Endometrium (tissue), 2 donors: ENCODE measurements around the gene TMEM239.
"Not testable (repeated sequence)": the region's sequence is repeated elsewhere in the genome, so short reads cannot be mapped to it uniquely, and the experiment has no call there.

Experiments used
- FAIRE-seq: peaks from 2 replicates; lab custom pipeline; 2012; peaks lifted over from hg19 to GRCh38; lab: Jason Lieb, UNC
- donor health status: control.
- donor health status: control.

Gene TMEM239

DNA sequence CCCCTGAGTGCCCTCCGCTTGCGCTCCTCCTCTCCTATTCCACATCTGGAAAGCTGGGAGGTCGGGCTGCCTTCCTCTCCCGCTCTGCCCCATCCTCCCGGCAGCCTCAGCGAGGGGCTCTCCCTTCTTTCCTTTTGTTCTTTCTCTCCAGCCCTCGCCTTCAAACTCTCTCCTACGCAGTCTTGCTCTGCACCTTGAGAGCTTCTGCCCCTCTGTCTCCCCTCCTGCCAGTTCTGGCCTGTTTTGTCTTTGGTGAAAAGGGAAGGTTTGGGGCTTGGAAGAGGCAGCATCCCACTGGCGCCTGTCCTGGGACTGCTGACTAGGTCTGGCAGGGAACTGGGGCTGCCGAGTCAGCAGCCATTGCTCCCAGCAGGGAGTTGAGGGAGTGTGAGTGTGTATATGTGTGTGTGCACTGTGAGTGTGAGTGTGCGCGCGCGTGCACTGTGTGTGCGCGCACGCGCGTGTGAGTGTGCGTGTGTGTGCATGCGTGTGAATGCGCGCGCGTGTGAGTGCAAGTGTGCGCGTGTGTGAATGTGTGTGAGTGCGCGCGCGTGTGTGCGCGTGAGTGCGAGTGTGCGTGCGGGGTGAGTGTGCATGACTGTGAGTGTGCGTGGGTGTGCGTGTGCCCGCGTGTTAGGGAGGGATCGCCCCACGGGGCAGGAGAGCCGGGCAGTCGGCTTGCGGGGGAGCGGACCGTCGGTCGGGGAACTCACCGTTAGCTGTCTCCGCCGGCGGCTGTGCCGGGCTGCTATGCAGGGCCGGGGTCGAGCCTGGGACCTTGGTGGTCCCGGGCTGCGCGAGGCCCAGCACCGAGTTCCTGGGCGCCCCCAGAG lies 16.3 kb upstream of the TMEM239 start:
- no peak for FAIRE-seq

DNA sequence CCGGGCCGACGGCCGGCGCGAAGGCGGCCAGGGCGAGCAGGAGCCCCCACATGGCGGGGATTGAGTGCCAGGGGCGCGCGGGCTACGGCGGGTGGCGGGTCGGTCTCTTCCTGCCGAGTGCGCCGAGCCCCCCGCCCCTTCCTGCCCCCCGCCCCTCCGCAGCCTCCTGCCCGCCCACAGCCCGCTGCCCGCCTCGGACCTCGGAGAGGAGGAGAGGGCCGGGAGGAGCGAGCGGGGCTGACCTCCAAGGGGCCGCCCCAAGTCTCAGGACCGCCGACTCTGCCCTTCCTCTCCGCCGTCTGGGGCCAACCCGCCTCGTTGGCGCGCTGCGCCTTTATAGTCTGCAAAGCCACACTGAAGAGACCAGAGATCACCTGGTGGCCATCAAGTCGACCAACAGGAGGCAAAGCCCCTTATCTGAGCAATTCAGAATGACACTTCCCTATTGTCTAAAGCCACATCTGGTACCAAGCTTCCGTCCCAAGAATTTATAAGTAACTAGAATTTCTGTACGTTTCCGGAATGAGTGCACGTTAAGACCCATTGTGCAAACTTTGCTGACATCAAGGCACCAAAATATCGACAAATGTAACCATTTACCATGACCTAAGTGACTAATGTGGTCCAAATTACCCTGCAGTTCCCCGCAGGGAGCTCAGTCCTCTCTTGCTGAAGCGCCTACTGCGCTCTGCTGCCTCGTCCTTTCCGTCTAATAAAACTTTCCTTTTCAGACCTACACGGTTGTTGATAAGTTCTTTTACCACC lies 15.5 kb upstream of the TMEM239 start, which contains the start of gene CPXM1:
Gene CPXM1, minus strand, starts transcription at position 107 of the 765 bp plus-strand sequence. Its CDS starts 55 bp downstream, at position 52.
- no peak for FAIRE-seq

DNA sequence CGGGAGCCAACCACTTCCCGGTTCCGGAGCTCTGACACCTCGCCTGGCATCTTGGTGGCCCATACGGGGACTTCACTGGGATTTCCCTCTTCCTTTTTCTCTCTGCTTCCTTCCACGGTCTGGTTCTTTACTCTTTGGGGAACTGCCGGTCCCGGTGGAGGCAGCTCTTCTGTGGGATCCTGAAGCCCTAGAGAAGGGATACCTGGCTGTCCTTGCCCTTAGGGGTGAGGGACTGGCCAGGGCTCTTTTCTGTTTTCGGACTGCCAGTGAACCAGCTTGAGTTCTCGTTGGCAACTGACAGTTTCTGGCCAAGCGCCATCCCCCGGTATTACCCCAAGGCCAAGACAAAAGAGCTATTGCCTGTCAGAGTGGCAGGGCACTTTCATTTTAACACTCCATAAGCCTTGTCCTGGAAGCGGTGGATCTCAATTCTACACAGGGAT lies 14.9 kb upstream of the TMEM239 start:
- no peak for FAIRE-seq

DNA sequence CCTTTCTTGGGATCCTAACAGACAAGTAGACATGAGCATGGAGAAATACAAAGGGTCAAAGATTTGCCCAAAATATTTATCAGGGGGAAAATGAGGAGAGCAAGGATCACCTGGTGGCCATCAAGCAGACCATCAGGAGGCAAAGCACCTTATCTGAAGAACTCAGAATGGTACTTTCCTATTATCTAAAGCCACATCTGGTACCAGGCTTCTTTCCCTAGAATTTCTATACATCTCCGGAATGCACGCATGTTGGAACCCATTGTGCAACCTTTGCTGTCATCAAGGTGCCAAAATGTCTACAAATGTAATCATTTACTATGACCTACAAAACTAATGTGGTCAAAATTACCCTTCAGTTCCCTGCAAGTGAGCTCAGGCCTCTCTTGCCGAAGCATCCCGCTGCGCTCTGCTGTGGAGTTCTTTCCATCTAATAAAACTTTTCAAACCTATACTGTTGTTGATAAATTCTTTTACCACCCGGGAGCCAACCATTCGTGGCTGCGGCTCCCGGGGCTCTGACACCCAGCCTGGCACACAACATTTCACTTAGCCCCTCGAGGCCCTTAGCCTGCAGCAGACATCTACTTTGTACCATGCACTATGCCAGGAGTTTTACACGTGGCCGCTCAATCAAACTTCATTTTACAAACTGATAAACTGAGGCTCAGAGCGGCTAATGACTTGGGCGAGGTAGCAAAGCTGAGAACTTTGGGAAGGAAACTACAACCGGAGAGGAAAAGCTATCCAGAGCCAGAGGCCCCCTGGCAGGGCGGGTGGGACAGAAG lies 11.9 kb upstream of the TMEM239 start:
- FAIRE-seq = no peak

DNA sequence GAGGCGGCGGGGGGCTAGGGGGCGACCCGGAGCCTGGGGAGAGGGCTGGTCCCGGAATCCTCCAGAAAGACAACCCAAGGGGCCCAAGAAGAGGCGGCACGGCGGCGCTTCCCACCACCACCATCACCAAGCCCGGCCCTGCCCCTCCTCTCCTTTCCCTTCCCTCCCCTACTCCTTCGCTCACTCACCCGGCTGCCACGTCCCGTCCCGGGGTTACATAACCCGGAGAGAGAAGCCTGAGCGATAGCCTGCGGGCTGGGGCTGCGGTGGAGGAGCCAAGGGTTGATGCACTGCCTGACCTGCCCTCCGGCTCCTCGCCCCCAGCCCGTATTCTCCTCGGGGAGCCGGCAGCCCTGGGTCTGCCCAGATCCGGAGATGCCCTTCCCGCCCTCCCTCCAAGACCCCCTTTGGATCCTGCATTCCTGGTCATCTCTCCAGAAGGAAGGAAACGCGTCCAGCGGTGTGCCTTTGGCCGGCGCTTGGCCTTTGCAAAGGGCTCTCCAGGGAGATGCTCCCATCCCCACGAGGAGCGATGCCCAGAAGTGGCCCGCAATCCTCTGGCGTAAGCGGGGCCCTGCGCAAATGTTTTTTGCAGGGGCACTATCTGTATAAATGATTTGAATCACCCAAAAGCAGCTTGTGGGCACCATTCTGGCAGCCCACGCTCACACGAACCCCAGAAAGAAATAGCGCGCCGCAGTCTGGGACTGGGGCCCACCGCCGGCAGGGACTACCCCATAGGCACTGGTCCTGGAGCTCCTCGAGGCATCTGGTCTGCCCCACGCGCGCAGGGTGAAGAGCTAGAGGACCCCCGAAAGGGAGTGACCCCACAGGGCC lies 11.1 kb upstream of the TMEM239 start:
- no peak for FAIRE-seq

DNA sequence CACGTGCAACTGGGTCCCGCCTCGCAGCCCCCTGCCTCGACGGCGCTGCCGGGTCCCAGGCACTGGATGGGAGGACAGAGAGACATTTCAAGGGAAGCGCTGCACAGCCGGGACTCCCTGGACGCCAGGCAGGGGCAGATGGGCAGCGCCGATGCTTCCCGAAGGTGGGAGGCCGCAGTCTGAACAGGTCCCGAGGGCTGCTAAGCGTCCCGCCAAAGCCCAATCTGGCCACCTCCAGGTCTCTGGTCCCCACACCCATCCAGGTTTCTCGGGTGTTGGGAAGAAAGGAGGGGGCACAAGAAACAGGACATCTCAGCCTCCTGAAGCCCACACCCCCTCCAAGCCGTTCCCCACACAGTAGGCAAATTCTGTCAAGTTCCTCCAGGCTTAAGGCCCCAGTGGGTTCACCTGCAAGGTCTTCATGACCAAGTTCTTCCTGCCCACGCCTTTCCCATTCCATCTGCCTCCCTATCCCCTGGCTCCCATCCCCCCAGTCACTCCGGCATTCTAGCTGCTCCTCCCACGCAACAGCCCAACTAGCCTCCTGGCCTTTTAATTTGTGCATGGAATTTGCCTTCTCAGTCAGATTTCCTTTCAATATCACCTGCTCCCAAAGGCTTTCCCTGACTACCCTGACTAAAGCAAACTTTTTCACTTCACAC lies 10.3 kb upstream of the TMEM239 start:
- no peak for FAIRE-seq

DNA sequence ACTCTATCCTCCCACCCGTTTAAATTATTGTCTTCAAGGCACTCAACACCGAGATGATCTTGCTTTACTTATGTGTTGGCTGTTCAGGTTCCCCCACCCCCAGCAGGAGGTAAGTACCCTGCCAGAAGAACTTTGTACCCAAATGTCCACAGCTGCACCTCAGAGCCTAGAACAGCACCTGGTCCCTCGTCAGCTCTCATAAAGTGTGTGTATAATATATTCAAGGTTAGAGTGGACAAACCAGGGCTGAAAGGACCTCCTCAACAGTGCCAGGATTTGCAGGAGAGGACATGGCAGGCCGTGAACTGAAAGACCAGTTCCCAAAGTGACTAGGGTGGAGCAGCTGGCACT lies 9.8 kb upstream of the TMEM239 start:
- no peak for FAIRE-seq

DNA sequence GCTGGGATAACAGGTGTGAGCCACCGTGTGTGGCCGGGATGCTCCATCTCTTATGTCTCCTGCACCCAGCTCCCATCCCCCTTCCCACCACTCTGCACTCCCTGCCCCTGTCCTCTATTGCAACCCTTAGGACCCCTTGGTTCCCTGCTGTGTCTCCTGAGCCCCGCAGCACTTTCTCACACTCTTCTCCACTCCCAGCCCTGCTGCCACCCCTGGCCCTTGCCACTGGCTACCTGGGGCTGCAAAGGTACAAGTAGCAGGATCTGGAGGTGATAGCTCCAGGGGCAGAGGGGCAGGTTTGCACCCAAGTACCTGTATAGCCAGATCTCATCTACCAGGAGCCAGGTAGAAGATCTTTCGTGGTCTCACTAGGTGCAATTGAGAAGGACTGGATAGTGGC lies 9.1 kb upstream of the TMEM239 start:
- FAIRE-seq = no peak

DNA sequence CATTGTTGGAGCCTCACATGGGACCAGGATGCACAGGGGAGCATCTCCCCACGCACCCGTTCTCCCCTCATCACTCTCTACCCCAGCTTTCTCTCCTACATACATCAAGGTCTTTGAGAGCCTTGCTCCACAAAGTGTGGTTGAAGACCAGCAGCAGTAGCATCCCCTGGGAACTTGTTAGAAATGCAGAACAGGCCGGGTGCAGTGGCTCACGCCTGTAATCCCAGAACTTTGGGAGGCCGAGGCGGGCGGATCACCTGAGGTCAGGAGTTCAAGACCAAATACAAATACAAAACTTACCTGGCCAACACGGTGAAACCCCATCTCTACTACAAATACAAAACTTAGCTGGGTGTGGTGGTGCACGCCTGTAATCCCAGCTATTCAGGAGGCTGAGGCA lies 8.2 kb upstream of the TMEM239 start:
- not testable (repeated sequence) for FAIRE-seq

DNA sequence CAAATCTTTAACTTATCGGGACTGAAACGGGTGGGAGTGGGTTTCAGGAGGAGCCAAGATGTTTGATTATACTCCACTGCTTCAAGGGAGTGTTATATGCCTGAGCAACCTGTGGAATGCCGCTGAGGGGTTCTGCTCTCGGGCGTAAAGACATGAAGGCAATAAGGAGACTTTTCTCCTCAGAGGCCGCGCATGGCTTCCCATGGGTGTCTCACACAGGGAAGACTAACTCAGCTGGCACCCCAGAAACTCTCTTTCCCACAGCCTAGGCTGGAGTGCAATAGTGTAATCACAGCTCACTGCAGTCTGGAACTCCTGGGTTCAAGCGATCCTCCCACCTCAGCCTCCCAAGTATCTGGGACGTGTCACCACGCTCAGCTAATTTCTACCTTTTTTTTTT lies 6.5 kb upstream of the TMEM239 start:
- no peak for FAIRE-seq

DNA sequence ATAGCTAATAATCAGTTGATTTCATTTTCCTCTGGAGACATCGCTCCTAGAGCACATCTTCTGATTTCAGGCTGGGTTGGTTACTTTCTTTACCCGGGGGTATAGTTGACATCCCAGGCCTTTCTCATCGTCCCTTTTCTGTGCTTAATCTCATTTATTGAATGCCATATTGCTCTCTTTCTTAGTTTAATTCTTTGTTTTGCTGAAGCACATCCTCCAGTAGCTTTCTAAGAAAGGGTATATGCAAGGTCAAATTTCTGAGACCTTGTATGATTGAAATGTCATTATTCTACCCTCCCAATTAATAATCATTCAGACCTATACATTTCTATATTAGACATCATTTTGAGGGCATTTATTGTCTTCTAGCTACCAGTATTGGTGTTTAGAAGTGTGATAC lies 4.0 kb upstream of the TMEM239 start:
- FAIRE-seq = no peak

DNA sequence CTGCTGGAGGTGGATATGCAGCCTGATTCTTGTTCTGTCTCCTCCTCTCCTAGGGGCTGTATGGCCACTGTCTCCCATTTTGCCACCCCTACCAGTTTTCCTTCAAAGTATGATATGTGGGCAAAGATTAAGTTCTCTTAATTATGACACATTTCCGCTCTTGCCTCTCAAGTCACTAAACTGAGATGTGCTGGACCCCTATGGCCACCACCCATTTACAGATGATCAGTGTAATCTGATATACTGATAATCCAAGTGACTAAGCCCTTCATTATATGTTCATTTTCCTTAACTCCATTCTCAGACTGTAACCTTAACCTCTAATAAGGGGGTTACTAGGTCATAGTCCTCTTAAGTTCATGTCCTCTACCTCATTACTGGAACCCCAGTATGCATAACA lies 2.1 kb upstream of the TMEM239 start:
- FAIRE-seq = no peak

DNA sequence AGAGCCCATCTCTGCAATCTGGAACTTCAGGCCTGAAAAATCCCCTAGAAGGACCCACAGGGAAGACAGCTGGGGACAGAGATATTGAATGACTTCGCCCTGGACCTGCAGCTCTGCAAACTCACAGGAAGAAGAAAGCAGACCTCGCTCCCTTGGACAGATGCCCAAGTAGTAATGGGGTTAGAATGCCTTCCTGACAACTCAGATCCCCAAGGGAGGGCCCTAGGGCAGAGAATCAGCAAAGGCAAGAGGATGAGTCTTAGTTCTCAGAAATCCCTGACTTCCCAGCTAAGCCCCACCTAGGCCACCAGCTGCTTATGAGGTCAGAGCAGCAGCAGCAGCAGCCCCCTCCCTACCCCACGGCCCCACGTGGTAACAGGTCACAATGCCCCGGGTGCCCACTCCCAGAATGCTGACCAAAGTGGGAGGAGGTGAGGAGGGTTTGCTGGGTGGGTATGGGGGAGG lies 1.5 kb upstream of the TMEM239 start, which contains the start of gene C20orf141:
Gene C20orf141, plus strand, starts transcription at position 401 of the 465 bp plus-strand sequence. CDS start 198 bp downstream, outside the sequence.
- FAIRE-seq = peak; percentile 72

DNA sequence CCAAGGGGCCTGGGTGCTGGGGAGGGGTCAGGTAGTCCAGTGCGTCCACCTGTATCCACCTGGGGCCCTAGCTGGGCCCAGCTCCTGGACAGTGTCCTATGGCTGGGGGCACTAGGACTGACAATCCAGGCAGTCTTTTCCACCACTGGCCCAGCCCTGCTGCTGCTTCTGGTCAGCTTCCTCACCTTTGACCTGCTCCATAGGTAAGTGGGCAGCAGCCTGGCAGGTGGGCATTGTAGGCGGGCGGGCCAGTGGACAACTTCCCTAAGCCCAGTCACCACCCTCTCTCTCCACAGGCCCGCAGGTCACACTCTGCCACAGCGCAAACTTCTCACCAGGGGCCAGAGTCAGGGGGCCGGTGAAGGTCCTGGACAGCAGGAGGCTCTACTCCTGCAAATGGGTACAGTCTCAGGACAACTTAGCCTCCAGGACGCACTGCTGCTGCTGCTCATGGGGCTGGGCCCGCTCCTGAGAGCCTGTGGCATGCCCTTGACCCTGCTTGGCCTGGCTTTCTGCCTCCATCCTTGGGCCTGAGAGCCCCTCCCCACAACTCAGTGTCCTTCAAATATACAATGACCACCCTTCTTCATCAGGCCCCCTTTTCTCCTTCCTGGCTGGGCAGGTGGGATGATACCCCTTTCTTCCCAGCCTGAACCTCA lies 793 bp upstream of the TMEM239 start:
- FAIRE-seq = no peak

DNA sequence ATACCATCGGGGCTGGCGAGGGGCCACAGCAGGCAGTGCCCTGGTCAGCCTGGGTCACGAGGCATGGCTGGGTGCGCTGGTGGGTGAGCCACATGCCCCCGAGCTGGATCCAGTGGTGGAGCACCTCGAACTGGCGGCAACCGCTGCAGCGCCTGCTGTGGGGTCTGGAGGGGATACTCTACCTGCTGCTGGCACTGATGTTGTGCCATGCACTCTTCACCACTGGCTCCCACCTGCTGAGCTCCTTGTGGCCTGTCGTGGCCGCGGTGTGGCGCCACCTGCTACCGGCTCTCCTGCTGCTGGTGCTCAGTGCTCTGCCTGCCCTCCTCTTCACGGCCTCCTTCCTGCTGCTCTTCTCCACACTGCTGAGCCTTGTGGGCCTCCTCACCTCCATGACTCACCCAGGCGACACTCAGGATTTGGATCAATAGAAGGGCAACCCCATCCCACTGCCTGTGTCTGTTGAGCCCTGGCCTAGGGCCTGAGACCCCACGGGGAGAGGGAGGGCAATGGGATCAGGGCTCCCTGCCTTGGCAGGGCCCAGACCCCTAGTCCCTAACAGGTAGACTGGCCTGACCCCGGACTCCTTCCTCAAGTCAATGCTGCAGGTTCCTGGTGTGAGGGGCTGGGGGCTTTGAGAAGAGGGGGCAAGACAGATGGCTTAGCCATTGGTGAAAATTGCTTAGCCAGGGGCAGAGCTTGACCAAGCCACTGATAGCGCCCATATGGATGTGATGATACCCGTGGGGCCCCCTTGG lies 598 bp downstream of the TMEM239 start:
- FAIRE-seq = no peak

DNA sequence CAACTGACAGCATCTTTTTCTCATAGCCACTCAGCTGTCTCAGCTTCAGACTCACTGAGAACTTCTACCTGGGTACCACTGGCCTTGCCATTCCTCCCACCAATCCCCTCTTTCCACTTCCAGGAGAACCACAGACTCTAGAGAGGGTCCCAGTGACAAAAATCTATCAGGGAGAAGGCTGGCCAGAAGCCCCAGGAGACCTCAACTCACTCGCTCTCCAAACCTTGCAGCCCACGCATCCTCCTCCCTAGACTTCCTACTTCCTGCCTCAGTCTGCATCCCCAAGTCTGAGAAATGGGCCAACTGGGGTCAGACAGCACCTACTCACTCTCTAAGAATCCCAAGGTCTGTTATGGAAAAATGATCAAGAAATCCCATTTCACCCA lies 1.2 kb downstream of the TMEM239 start:
- FAIRE-seq = no peak

DNA sequence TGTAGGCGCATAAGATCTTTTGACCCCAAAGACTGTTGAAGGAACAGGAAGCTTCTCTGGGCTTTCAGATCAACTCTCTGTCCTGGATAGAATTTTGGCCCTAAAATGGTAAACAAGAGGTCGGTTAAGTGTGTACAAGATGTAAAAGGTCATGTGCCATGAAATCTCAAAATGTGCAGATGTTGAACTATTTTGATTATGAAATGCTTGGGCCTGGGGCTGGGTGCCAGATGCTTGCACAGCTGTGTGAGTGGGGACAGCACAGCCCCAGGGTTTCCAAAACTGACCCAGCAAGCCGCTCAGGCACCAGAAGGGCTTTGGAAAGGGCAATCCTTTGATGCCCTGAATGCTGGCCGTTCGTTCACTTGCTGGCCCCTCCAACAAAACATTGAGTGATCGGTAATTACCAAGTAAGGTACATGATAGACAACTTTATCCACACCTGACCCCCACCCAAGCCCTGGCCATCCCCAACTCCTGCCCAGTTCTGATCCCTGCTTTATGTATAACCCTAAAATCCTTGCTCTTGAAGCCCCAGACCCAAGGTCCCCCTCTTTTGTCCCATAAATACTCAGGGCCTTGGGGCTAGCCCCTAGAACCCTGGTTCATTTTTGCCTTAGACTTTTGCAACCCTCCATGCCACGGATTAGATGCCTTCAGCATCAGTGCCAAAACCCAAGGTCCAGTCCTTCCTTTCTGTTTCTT lies 1.9 kb downstream of the TMEM239 start:
- FAIRE-seq = peak; percentile 82

DNA sequence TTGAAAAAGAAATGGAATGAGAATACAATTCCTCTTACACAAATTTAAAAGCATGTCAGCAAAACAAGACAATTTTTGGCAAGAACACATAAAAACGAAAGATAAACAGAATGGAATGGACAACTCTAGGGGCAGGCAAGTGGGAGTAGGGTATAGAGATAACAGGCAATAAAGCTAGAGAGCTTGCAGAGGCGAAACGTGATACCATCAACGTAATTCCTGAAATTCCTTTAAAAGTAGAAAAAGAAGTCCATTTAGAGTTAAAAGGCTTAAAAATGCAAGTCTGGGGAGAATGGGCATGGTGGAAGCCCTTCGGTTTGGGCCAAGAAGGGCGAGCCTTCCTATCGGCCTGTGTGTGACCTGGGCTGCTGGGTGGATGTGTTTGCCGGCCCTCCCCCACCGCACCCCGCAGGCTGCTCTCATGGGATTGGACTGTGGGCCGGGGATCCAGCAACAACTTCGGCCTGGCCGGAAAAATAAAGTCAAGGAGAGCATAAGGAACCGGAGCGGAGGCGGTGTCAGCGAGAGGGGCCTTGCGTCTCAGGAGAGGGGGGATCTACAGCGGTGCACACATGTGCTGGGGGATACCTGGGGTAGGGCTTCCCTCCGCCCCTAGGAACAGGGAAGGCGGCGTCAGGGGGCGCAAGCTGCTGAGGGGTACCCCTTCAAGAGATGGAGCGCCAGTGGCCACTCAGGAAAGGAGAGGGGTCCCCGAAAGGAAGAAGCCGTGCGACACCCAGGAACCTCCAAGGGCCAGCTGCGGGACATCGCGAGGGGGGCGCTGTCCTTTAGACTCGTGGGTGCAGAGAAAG lies 4.1 kb downstream of the TMEM239 start:
- peak; percentile 97 for FAIRE-seq
